Adipose tissue (tissue), 3 donors: ENCODE data around the gene MYO7B. TPM values are rescaled to one million over a fixed set of nuclear protein-coding genes. Genes with fewer than 3 reads are reported as not detected.
"Not testable (repeated sequence)": the region's sequence is repeated elsewhere in the genome, so short reads cannot be mapped to it uniquely, and the experiment has no call there.

ENCODE experiments used
- H3K27ac ChIP-seq: one replicate; pipeline ENCODE4 v1.5.1; 2013; ENCODE audit warnings: low read depth, low read length
- WGBS, 3 donors: extraction: QIAGEN DNeasy Blood & Tissue Kit; methylation state at CpG; one replicate each; pipeline ENCODE4 v1.1.7; 2013; 5-methylcytosine and 5-hydroxymethylcytosine counted together
- polyA plus RNA-seq, 3 donors: library from polyadenylated mRNA; stranded (reverse); fragments of 200-250 nt; gene quantifications; one replicate each; pipeline ENCODE4 v1.2.3, GENCODE V29; 2013
- donor health status: healthy with polysubstance abuse.
- donor health status: Bipolar disorder and iron deficiency.
- donor health status: healthy.

Gene MYO7B
- polyA plus RNA-seq, 3 donors = 0.40 to 2.2 (median 2.1) TPM

- 74 to 96% (median 81%) methylated on average over 2 of the region's 2 CpGs for WGBS, 3 donors
- no peak overlapping the region for H3K27ac ChIP-seq
These were observed 18.0 kb upstream of the MYO7B start for GRCh38 chr2:127517465-127517864.

- WGBS, 3 donors = 95 to 97% (median 96%) methylated on average over 4 of the region's 4 CpGs
- no peak overlapping the region for H3K27ac ChIP-seq
These were observed 15.1 kb upstream of the MYO7B start for GRCh38 chr2:127520424-127520823.

DNA sequence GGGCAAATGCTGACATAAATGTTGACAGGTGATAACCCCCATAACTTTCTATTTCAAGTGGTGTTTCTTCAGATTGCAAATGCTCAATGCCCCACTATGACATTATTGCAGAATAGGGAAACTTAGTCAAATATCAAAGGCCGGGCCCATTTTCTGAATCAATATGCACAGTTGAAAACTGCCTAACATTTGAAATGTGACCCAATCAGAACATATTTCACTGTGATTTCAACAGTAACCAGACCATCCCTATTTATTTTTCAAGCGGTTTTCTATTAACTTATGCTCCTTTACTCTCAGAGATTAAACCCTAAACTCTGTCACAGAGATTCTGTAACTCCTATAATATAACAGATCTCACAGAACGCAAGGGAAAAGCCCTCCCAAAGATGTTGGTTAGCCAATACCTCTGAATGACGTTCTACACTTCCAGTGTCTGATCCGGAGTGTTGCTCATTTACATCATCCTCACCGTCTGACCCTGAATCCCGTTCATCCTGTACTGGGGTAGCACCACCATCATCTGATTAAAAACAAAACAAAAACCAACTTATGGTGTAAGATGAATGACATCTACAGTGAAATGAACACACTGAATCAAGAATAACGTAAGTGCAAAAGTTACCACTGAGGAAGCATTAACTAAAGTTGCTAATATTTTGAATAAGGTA, 12.1 kb upstream of the MYO7B start:
- H3K27ac ChIP-seq = no peak overlapping the region
- WGBS, 3 donors = 70 to 78% (median 72%) methylated on average over 8 of the region's 8 CpGs

DNA sequence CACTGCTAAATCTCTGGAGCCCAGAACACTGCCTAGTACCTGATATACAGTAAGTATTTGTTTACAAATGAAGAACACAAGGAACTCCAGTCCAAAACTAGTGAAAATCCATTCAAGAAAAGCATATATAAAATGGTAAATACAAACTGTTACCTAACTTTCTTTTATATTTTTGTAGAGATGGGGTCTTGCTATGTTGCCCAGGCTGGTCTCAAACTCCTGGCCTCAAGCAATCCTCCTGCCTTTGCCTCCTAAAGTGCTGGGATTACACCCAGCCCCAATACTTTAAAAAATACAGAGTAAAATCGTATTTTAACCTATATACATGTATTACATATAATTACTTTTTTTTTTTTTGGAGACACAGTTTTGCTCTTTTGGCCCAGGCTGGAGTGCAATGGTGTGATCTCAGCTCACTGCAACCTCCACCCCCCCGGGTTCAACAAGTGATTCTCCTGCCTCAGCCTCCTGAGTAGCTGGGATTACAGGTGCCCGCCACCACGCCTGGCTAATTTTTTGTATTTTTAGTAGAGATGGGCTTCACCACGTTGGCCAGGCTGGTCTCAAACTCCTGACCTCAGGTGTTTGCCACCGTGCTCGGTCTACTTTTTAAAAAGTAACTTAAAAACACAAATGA, 11.2 kb upstream of the MYO7B start:
- not testable (repeated sequence) for H3K27ac ChIP-seq
- 93 to 94% (median 94%) methylated on average over 7 of the region's 7 CpGs for WGBS, 3 donors

DNA sequence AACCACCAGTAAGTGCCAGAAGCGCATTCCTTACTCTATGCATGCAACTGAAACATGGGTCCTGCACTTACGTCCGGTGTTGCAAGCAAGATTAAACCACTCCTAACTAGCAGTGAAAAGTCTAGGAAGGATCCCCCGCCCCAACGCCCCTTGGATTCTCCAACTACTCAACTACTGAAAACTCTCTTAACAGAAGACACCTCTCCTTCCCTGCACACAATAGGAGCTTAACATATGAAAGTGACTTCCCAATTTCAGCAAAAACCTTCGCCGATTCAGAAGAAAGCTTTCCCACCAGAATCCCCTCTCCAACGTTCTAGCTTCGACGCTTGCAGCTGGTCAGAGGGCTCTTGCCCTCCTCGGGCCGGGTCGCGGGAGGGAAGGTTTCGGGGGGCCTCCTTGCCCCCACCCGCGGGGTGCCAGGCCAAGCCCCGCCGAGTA, 9.8 kb upstream of the MYO7B start:
- H3K27ac ChIP-seq = peak overlapping the region; percentile 83
- WGBS, 3 donors = 0 to 1% (median 1%) methylated on average over 19 of the region's 19 CpGs

- WGBS, 3 donors = 0% methylated on average over 70 of the region's 70 CpGs
- peak within 1 kb of the TSS; percentile 83 for H3K27ac ChIP-seq
These were observed 9.1 kb upstream of the MYO7B start, which contains the start of gene IWS1 for GRCh38 chr2:127526132-127527000. Gene IWS1 (minus strand): TSS chr2:127526489. CDS start chr2:127526208, 281 bp downstream.

DNA sequence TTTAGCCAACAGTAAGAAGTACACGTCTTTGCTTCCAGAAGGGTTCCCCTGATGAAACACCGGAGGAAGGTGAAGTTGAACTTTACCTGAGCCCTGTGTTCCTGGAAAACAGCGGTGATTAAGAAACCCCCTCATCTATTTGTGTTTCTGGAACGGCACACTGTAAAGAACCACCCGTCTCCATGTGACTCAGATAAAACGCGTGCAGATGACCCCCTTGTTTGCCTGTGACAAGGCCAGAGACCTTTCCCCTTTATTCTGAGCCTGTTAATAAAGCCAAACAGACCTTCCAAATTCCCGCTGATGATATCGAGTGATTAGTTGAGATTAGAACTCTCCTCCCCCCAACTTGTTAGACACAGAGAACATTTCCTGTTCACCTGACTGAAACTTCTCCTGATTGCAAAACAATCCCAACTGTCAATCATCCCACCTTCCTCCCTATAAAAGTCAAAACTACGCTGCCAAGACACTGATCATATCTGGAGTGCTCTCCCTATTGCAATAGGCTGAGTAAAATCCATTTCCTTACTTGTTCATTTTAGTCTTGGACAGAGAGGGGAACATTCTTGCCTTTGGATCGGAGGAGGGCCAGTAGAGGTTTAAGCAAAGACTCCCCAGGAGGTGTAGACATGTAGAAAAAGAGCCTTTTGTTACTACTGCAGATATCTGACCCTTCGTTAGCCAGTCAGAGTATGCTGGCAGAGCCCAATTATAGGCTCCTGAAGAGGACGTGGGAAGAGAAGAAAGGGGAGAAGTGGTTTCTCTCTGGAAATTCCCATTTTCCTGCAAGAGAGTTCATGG, 8.3 kb upstream of the MYO7B start:
- H3K27ac ChIP-seq = peak overlapping the region; percentile 83
- 18 to 20% (median 20%) methylated on average over 13 of the region's 13 CpGs for WGBS, 3 donors

GRCh38 chr2:127528487-127528886, 7.0 kb upstream of the MYO7B start:
- WGBS, 3 donors = 68 to 77% (median 68%) methylated on average over 4 of the region's 4 CpGs
- no peak overlapping the region for H3K27ac ChIP-seq

DNA sequence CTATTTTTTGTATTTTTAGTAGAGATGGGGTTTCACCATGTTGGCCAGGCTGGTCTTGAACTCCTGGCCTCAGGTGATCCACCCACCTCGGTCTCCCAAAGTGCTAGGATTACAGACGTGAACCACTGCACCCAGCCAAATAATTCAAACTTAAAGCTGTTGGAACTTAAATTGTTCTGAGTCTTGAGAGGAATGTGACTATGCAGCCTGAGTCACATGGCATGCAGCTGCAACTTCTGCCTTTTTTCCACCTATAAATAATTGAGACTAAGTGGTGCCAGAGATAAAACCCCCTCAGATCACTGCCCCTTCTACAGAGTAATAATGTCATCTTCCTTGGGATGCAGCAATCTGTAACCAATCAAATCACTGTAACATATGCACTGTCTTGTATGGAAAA, 6.1 kb upstream of the MYO7B start:
- WGBS, 3 donors = 77 to 90% (median 85%) methylated on average over 2 of the region's 2 CpGs
- not testable (repeated sequence) for H3K27ac ChIP-seq

DNA sequence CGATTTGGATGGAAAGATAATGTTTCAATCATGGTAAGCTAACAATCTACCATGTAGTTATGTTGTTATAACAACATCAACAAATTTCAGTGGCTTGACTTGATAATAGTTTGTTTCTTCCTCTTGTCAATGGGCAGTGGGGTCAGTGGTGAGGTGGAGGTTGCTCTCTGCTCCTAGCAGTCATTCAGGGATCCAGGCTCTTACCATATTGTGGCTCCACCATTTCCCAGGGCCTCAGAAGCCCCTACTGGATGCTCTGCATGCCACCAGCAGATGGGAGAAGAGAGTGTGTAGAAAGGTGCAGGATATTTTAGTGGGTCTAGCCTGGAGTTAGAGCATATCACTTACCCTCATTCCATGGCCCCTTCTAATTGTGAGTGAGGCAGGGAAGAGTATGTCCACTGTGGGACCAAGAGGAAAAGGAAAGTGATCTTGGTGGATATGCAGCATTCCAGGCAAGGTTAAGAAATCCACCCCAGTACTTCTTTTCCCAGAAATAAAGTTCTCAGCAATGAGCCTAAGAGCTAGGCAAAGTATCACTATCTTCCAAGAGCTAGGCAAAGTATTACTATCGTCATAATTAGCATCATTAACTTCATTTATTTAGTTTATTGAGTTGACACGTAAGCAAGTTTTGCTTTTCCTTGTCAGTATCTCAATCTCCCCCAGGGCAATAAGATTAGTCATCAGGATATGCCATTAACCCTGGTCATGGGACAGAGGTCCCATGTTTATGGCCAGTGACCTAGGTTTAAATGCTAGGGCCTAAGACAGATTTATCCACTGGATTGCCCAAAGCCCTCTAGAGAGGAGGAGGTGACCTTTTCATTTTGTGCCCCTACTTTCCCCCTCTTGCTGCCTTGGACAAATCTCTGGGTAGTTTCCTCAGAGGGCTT, 5.0 kb upstream of the MYO7B start:
- WGBS, 3 donors = 79 to 91% (median 86%) methylated on average over 3 of the region's 3 CpGs
- no peak overlapping the region for H3K27ac ChIP-seq

DNA sequence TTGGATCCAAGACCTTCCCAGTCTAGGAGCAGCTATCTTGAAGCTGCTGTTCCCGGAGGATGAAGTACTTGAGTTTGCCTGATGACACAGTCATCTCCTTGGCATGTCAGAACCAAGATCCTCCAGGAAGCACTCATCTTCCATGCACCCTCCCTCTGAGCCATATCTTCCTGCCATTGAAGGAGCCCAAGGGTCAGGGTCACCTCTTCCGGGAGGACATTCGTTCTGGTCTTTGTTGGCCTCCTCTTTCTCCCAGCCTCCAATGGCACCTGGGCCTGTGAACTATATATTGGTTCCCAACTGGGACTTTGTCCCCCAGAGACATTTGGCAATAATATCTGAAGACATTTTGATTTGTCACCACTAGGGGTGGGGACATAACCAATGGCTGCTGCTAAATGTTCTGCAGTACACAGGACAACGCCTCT, 4.2 kb upstream of the MYO7B start:
- 59 to 67% (median 66%) methylated on average over 4 of the region's 4 CpGs for WGBS, 3 donors
- no peak overlapping the region for H3K27ac ChIP-seq

GRCh38 chr2:127532296-127532695, 3.2 kb upstream of the MYO7B start:
- WGBS, 3 donors = 83 to 89% (median 86%) methylated on average over 8 of the region's 8 CpGs
- H3K27ac ChIP-seq = no peak overlapping the region

GRCh38 chr2:127535918-127536317, 435 bp downstream of the MYO7B start:
- H3K27ac ChIP-seq = no peak overlapping the region
- WGBS, 3 donors = 75 to 81% (median 77%) methylated on average over 6 of the region's 6 CpGs

DNA sequence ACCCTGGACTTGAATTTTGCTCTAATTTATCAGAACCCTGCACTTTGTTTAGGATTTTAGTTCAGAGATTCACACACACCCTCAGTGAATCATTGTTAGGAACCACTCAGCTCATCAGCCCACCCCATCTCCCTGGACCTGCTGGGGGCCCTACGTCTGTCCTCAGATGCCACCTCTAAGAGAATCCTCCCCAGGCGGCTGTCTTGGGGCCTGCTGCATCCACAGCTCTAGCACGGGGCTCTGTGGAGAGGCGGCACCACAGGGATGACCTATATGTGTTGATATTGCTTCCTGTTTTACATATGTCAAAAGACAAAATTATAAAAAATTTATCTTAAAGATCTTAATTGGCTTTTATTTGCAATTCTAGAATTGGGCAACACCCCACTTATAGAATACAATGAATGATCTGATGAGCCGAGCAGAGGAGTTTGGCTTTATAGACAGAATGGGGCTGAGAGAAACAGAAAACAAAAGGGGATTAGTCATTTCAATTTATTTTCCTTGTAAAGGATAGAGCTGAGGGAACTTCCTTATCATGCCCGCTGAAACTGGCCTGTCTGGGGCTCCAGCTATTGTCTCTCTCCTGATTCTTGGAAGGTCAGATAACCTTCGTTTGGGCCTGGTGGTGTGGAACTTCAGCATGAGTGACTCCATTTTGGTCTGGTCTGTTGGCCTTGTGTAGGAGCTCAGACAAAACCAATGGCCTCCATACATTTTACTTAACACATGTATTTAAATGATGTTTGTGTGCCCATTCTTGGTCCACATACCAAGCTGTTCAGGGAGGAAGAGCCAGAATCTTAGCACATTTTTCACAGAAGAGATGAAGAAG, 1.4 kb downstream of the MYO7B start:
- 80 to 84% (median 81%) methylated on average over 7 of the region's 7 CpGs for WGBS, 3 donors
- no peak overlapping the region for H3K27ac ChIP-seq

- H3K27ac ChIP-seq = no peak overlapping the region
- WGBS, 3 donors = 81 to 91% (median 91%) methylated on average over 5 of the region's 5 CpGs
These were observed 2.2 kb downstream of the MYO7B start for GRCh38 chr2:127537644-127538043.

DNA sequence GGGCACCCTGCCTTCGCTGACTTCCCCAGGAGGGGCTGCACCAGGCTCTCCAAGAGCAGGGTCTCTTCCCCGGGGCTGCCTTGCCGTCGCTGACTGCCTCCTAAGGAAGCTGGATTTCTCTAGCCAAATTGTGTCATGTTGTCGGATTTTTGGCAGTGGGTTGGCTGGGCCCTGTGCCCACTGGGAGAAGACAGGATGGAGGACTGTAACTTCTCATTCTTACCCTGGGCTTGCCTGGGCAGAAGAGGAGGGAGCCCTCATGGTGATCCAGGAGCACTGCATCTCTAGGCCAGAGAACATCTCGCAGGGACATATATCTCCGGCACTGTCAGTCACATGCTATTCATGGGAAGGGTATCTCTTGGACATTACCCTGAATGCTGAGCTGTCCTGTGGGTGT, 6.3 kb downstream of the MYO7B start:
- 62 to 80% (median 67%) methylated on average over 7 of the region's 7 CpGs for WGBS, 3 donors
- H3K27ac ChIP-seq = no peak overlapping the region

DNA sequence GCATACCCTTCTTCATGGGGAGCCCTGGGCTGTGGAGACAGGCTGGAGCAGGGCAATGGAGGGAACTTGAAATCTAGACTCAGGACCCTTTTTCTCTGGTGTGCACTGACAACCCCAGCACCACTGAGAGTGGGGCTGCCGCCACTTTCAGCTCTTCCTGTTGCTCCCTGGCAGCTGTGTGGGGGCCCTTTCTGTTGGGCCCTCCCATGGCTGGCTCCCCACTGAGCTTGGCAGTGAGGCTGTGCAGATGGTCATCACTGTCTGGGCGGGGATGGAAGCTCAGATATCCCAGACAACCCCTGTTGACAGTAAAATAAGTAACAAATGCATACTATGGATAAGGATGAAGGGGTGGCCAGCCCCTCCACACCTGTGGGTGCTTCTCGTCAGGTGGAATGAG, 6.7 kb downstream of the MYO7B start:
- no peak overlapping the region for H3K27ac ChIP-seq
- WGBS, 3 donors = 73 to 88% (median 85%) methylated on average over 3 of the region's 3 CpGs
